GM19328 (cell line): ENCODE measurements around the gene SLC8A2.
"Not testable (repeated sequence)": the region's sequence is repeated elsewhere in the genome, so short reads cannot be mapped to it uniquely, and the experiment has no call there.

Experiments
- ATAC-seq: cut with Tn5 transposase; IDR thresholded peaks from one replicate; pipeline ENCODE4 v1.9.1; 2021; ENCODE audit warnings: mild to moderate bottlenecking, moderate library complexity; ENCODE audit not compliant: unreplicated experiment

Gene SLC8A2

DNA sequence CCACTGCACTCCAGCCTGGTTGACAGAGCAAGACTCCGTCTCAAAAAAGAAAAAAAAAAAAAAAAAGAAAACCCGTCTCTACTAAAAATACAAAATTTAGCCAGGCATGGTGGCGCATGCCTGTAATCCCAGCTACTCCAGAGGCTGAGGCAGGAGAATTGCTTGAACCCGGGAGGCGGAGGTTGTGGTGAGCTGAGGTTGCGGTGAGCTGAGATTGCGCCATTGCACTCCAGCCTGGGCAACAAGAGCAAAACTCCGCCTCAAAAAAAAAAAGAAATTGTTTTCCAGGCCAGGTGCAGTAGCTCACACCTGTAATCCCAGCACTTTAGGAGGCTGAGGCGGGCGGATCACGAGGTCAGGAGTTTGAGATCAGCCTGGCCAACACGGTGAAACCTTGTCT lies 85.1 kb downstream of the SLC8A2 start:
- not testable (repeated sequence) for ATAC-seq

DNA sequence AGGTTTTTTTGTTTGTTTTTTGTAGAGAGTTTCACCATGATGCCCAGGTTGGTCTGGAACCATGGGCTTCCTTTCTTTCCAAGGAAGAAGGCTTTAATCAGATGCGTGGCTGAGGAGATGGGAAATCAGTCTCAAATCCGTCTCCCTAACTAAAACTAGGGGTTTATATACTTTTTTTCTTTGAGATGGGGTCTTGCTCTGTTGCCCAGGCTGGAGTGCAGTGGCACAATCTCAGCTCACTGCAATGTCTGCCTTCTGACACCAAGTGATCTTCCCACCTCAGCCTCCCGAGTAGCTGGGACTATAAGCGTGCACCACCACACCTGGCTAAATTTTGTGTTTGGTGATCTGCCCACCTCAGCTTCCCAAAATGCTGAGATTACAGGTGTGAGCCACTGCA lies 87.2 kb downstream of the SLC8A2 start:
- not testable (repeated sequence) for ATAC-seq

DNA sequence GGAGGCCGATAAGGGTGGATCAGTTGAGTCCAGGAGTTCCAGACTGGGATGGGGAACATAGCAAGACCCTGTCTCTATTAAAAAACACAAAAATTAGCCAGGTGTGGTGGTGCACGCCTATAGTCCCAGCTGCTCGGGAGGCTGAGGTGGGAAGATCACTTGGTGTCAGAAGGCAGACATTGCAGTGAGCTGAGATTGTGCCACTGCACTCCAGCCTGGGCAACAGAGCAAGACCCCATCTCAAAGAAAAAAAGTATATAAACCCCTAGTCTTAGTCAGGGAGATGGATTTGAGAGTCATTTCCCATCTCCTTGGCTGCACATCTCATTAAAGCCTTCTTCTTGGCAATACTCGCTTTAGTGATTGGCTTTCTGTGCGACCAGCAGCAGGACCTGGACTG lies 87.8 kb downstream of the SLC8A2 start:
- ATAC-seq: not testable (repeated sequence)

DNA sequence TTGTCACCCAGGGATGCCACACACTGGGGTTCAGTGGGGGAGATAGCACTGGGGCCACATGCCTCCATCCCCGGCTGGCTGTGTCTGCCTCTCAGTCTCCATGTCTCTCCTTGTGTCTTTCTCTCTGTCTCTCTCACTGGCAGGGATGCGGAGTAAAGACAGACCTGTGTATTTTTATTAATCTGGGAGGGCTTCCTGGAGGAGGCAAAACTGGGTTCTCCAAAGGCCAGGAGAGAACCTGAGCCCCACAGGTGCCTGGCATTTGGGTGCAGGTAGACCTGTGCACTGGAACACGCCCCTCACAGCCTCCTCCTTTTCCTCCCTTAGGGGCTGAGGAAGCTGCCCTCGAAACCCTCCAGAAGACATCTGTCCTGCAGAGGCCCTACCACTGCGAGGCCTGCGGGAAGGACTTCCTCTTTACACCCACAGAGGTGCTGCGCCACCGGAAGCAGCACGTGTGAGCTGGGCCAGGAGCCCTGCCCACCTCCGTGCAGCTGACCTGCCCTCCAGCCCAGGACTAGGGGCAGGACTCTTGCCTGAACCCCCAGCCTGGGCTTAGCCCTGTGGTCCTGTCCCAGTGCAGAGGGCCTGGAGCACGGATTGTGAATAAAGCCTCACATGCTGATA lies 89.9 kb downstream of the SLC8A2 start:
- ATAC-seq: no peak

DNA sequence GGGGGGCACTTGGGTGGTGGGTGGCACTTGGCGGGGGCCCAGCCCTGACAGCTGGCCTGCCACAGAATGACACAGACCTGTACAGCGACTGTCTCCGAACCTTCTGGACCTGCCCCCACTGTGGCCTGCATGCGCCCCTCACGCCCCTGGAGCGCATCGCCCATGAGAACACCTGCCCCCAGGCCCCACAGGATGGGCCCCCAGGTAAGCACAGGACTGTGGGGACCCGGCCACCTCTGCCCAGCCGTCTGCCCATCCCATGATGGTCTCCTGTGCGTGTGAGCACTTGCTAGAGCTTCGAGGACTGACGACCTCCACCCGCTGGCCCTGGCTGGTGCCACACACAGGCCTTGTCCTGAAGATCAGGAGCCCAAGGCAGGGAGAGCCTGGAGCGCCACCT lies 90.6 kb downstream of the SLC8A2 start:
- ATAC-seq: no peak

DNA sequence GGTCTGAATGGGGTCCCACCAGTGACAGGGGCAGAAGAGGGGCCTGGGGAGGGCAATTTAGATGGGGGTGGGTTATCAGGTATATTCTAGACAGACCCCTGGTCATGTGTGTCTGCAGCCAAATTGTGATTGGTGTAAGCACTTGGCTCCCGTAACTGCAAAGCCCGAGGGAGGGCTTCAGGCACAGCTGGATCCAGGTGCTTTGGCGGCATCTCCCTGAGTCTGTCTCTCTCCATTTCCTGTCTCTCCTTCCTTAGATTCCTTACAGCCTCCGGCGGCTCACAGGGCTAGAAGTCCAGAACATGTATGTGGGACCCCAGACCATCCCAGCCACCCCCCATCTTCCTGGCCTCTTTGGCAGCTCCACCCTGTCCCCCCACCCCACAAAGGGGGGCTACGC lies 91.1 kb downstream of the SLC8A2 start:
- ATAC-seq: no peak

DNA sequence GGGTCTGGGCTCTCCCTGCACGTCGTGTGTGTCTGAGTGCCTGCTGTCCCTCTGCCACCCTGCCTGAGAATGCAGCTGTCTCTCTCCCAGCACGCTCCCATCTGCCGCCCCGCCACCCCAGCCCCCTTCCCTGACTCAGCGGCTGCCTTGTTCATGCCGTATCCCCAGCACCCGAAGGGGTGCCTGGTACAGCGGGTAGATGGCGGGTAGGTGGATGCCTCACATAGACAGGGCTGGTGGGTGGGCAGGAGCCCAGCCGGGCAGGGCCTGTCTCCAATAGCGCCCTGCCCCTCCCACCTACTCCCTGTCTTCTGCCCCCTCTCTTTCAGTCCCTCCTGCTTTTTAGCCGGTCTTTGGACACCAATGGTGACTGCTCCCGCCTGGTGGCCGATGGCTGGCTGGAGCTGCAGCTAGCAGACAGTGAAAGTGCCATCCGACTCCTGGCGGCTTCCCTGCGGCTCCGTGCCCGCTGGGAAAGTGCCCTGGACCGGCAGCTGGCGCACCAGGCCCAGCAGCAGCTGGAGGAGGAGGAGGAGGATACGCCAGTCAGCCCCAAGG lies 92.2 kb downstream of the SLC8A2 start:
- ATAC-seq: no peak

DNA sequence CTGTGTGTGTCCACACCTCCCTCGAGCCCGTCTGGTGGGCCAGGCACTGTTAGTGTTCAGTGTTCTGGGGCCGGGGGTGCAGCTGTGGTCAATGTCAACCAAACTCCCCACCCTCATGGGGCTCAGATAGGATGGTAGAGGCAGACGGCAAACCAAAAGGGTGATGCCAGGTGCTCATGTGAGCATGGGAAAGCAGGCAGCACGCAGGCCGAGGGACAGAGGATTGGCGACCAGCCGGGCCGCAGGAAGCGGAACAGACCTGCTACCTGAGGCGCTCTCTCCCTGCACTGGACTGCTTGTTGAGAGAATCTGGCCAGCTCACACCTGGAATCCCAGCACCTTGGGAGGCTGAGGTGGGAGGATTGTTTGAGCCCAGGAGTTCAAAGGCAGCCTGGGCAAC lies 93.4 kb downstream of the SLC8A2 start:
- no peak for ATAC-seq
